ENCODE data around the gene UBE2M. TPM values are rescaled to one million over a fixed set of nuclear protein-coding genes. Genes with fewer than 3 reads are reported as not detected.

The UBE2M gene
- total RNA-seq, 1 donor from 2014 or later: 53.8 TPM

Small RNAs within 50 kb of the gene (microRNA-seq; reads per million reads assigned to microRNA genes)
- not detected for gene MIR6807 (ENCODE audit: borderline microRNAs expressed)

Other genes starting within 250 kb of the UBE2M start
- 4.0 TPM for gene ZSCAN22, start 231.6 kb downstream of the UBE2M start, total RNA-seq
- gene A1BG, start 205.1 kb downstream of the UBE2M start, total RNA-seq: 12.7 TPM
- 1.4 TPM for gene ZNF497, start 195.9 kb downstream of the UBE2M start, total RNA-seq
- 1.6 TPM for gene ZNF837, start 177.6 kb downstream of the UBE2M start, total RNA-seq
- gene RPS5, start 171.3 kb downstream of the UBE2M start, total RNA-seq: 721 TPM
- 0.55 TPM for gene RNF225, start 163.0 kb downstream of the UBE2M start, total RNA-seq
- gene ZNF584, start 150.0 kb downstream of the UBE2M start, total RNA-seq: 9.5 TPM
- 5.1 TPM for gene ZNF132, start 118.5 kb downstream of the UBE2M start, total RNA-seq
- gene ZNF324B, start 107.0 kb downstream of the UBE2M start, total RNA-seq: 6.9 TPM
- 11.7 TPM for gene ZNF324, start 91.5 kb downstream of the UBE2M start, total RNA-seq
- 8.8 TPM for gene ZNF446, start 82.3 kb downstream of the UBE2M start, total RNA-seq
- 4.7 TPM for gene SLC27A5, start 46.6 kb downstream of the UBE2M start, total RNA-seq
- 14.1 TPM for gene ZBTB45, start 38.8 kb downstream of the UBE2M start, total RNA-seq
- gene TRIM28, start 14.5 kb downstream of the UBE2M start, total RNA-seq: 199 TPM
- gene CHMP2A, start 3.5 kb downstream of the UBE2M start, total RNA-seq: 96.5 TPM
- 44.3 TPM for gene MZF1, start 14.7 kb upstream of the UBE2M start, total RNA-seq